ENCODE results near the gene PLA2G12B.

PLA2G12B gene

GRCh38 chr10:72981028-72981881, 26.6 kb upstream of the PLA2G12B start:
- TF ChIP-seq CTCF (IDR thresholded peaks at IDR 0.05; ENCODE audit: low read depth, low read length), result no peak
- H3K4me3 ChIP-seq (ENCODE audit: low read depth, low read length), result no peak overlapping the region

- TF ChIP-seq CTCF (IDR thresholded peaks at IDR 0.05; ENCODE audit: low read depth, low read length), result no peak
- no peak overlapping the region for H3K4me3 ChIP-seq (ENCODE audit: low read depth, low read length)
These were observed 25.7 kb upstream of the PLA2G12B start for GRCh38 chr10:72980348-72980747.

- no peak for TF ChIP-seq CTCF (IDR thresholded peaks at IDR 0.05; ENCODE audit: low read depth, low read length)
- no peak overlapping the region for H3K4me3 ChIP-seq (ENCODE audit: low read depth, low read length)
These were observed 25.1 kb upstream of the PLA2G12B start for GRCh38 chr10:72979709-72980108.

GRCh38 chr10:72976886-72977285, 22.3 kb upstream of the PLA2G12B start:
- no peak overlapping the region for H3K4me3 ChIP-seq (ENCODE audit: low read depth, low read length)
- TF ChIP-seq CTCF (IDR thresholded peaks at IDR 0.05; ENCODE audit: low read depth, low read length), result no peak

GRCh38 chr10:72956001-72956400, 1.4 kb upstream of the PLA2G12B start:
- H3K4me3 ChIP-seq (ENCODE audit: low read depth, low read length), result no peak overlapping the region
- TF ChIP-seq CTCF (IDR thresholded peaks at IDR 0.05; ENCODE audit: low read depth, low read length), result no peak

- no peak overlapping the region for H3K4me3 ChIP-seq (ENCODE audit: low read depth, low read length)
These were observed 393 bp downstream of the PLA2G12B start for GRCh38 chr10:72954230-72954595.

More at GRCh38 chr10:72954230-72954595, 393 bp downstream of the PLA2G12B start:
- TF ChIP-seq CTCF (IDR thresholded peaks at IDR 0.05; ENCODE audit: low read depth, low read length), result no peak
